Measurements from ENCODE around the gene CMTM2. TPM values are rescaled to one million over a fixed set of nuclear protein-coding genes. Genes with fewer than 3 reads are reported as not detected.

The CMTM2 gene
- total RNA-seq, 4 donors from 2014 or later, result not detected

- no peak overlapping the region for H3K4me3 ChIP-seq
- H3K27ac ChIP-seq, result no peak overlapping the region
- H3K27me3 ChIP-seq, result no peaks in the 10 kb centered on the region
- TF ChIP-seq POLR2A (IDR thresholded peaks at IDR 0.05) (no peak), POLR2AphosphoS5 (IDR thresholded peaks at IDR 0.05) (no peak), CTCF (IDR thresholded peaks at IDR 0.05) (peak; percentile 40 to 42), EP300 (IDR thresholded peaks at IDR 0.05) (no peak)
- WGBS, result 79% methylated on average over 6 of the region's 8 CpGs
- no peaks in the 10 kb centered on the region for H3K4me1 ChIP-seq
- DNase-seq (ENCODE audit: low spot score in 2 of 2), result peak in 1 of 2 donors; percentile 66
- H3K36me3 ChIP-seq, result no peaks in the 10 kb centered on the region
- H3K9me3 ChIP-seq, result no peaks in the 10 kb centered on the region
Observed at GRCh38 chr16:66588981-66589713, 9.9 kb downstream of the CMTM2 start.

GRCh38 chr16:66590322-66590721, 11.1 kb downstream of the CMTM2 start:
- 80% methylated on average over 8 of the region's 8 CpGs for WGBS
- no peak overlapping the region for H3K27ac ChIP-seq
- H3K27me3 ChIP-seq, result no peaks in the 10 kb centered on the region
- TF ChIP-seq EP300 (IDR thresholded peaks at IDR 0.05) (no peak), CTCF (IDR thresholded peaks at IDR 0.05) (no peak), POLR2AphosphoS5 (IDR thresholded peaks at IDR 0.05) (no peak), POLR2A (IDR thresholded peaks at IDR 0.05) (no peak)
- H3K36me3 ChIP-seq, result no peaks in the 10 kb centered on the region
- H3K4me3 ChIP-seq, result no peak overlapping the region
- H3K4me1 ChIP-seq, result no peaks in the 10 kb centered on the region
- no peaks in the 10 kb centered on the region for H3K9me3 ChIP-seq
- no peak for DNase-seq (ENCODE audit: low spot score in 2 of 2)

DNA sequence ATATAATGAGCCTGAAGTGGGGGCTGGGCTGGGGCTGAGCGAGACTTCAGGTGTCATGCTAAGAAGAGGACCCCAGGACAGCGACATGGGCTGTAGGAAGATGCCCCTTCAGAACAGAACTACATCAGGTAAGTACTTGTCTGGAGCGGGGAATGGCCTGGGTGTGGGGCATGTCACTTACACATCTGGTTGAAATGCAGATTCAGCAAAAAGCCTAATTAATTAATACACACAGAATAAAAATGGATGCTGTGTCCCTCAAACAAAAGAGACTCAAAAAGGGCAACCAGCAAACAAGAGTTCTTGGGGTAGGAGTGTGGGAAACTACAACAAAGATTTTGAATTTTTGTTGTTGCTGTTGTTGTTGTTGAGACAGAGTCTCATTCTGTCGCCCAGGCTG, 11.8 kb downstream of the CMTM2 start:
- DNase-seq (ENCODE audit: low spot score in 2 of 2), result no peak

DNA sequence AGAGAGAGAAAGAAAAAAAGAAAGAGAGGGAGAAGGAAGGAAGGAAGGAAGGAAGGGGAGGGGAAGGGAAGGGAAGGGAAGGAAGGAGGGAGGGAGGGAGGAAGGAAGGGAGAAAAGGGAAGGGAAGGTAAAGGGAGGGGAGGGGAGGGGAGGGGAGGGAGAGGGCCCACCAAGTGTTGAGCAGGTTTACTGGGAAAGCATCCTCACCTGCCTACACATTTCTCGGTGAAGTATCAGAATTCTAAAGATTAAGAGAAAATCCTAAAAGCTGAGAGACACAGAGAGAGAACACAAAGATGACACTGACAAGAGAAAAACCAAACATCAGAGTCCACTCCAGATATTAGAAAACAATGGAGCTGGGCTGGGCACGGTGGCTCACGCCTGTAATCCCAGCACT, 13.0 kb downstream of the CMTM2 start:
- Histone ChIP-seq H3K36me3 (no peaks in the 10 kb centered on the region), H3K9me3 (no peaks in the 10 kb centered on the region), H3K4me3 (no peak overlapping the region), H3K27ac (no peak overlapping the region), H3K27me3 (no peaks in the 10 kb centered on the region), H3K4me1 (no peaks in the 10 kb centered on the region)
- no peak for DNase-seq (ENCODE audit: low spot score in 2 of 2)
- TF ChIP-seq EP300 (IDR thresholded peaks at IDR 0.05), result no peak
- no peak for TF ChIP-seq POLR2AphosphoS5 (IDR thresholded peaks at IDR 0.05)
- no peak for TF ChIP-seq CTCF (IDR thresholded peaks at IDR 0.05)
- TF ChIP-seq POLR2A (IDR thresholded peaks at IDR 0.05), result no peak
- 85% methylated on average over 3 of the region's 3 CpGs for WGBS

More for the DNA sequence above, 11.8 kb downstream of the CMTM2 start:
- Histone ChIP-seq H3K27ac (no peak overlapping the region), H3K36me3 (no peaks in the 10 kb centered on the region), H3K4me1 (no peaks in the 10 kb centered on the region), H3K4me3 (no peak overlapping the region), H3K27me3 (no peaks in the 10 kb centered on the region), H3K9me3 (no peaks in the 10 kb centered on the region)
- 88% methylated on average over 4 of the region's 4 CpGs for WGBS
- TF ChIP-seq POLR2AphosphoS5 (IDR thresholded peaks at IDR 0.05) (no peak), CTCF (IDR thresholded peaks at IDR 0.05) (no peak), EP300 (IDR thresholded peaks at IDR 0.05) (no peak), POLR2A (IDR thresholded peaks at IDR 0.05) (no peak)

DNA sequence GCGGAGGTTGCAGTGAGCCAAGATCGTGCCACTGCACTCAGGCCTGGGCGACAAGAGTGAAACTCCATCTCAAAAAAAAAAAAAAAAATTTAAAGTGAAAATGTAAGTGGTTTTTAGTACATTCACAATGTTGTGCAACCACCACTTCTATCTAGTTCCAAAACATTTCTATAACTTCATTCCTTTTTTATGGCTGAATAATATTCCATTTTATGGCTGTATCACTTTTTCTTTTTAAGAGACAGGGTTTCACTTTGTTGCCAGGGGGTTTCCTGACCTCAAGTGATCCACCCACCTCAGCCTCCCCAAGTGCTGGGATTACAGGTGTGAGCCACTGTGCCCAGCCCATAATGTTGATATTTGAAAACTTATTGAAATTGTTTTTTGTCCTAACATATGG, 13.6 kb downstream of the CMTM2 start:
- Histone ChIP-seq H3K27ac (no peak overlapping the region), H3K27me3 (no peaks in the 10 kb centered on the region), H3K36me3 (no peaks in the 10 kb centered on the region), H3K9me3 (no peaks in the 10 kb centered on the region), H3K4me3 (no peak overlapping the region), H3K4me1 (no peaks in the 10 kb centered on the region)
- TF ChIP-seq CTCF (IDR thresholded peaks at IDR 0.05) (no peak), EP300 (IDR thresholded peaks at IDR 0.05) (no peak), POLR2AphosphoS5 (IDR thresholded peaks at IDR 0.05) (no peak)
- WGBS, result 97% methylated on average over 3 of the region's 3 CpGs
- no peak for DNase-seq (ENCODE audit: low spot score in 2 of 2)

Data from suprapubic skin (tissue), 4 donors.